HG02885 (cell line): Measurements from ENCODE around the gene SLC1A3.
A peak's percentile ranks its signal among the peaks of the same experiment; 100 is the strongest.

ENCODE experiments used
- ATAC-seq: cut with Tn5 transposase; IDR thresholded peaks from one replicate; pipeline ENCODE4 v1.9.1; 2021; ENCODE audit warnings: mild to moderate bottlenecking; ENCODE audit not compliant: unreplicated experiment, poor library complexity

Gene SLC1A3

DNA sequence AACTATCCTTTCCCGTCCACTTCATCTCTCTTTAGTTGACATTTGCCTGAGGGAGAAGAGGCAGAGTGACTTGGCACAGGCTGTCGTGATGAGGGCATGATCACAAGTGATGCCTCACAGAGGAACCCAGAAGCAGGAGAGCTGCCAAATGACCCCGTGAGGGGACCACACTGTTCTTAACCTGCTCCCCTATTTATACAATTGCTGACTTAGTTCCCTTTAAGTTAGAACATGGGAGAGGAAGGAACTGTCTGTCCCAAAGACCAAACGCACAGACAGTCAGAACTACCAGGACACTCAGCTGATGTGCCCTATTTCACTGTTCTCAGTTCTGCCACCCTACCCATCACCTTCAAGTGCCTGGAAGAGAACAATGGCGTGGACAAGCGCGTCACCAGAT, 73.7 kb downstream of the SLC1A3 start:
- no peak for ATAC-seq

DNA sequence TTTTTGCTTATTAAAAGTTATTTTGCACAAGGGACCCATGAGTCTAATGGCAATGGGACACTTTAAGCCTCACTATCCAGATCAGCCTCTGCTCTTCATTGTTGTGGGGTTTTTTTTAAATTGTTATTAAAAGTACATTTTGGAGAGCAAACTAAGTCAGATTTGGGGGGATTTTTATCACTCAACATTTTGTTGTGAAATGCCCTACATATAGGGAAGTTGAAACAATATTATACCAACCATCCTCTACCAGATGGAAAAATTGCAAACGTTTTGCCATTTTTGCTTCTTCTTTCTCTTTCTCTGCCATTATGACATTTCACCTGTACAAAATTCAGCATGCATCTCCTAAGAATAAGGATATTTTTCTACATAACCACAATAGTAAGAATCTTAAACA, 75.3 kb downstream of the SLC1A3 start:
- no peak for ATAC-seq

DNA sequence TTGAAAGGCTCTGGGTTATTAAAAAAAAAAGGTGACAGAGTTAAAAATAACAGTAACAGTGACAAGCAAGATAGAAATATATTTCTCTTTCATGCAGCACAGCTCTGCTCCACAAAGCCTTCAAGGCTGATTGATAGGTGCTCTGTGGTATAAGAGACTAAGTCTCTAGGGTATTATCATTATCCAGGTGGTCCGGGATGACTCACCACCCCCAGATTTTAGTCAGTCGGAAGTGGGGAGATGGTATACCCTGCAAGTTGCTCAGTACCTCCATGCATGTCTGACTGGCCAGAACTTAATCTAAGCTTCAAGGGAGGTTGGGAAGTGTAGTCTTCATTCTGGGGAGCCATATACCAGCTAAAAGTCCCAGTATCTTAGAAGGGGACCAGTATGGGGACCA, 76.1 kb downstream of the SLC1A3 start:
- ATAC-seq, result peak; percentile 38

- no peak for ATAC-seq
Measured at GRCh38 chr5:36683821-36684434, 77.5 kb downstream of the SLC1A3 start.

DNA sequence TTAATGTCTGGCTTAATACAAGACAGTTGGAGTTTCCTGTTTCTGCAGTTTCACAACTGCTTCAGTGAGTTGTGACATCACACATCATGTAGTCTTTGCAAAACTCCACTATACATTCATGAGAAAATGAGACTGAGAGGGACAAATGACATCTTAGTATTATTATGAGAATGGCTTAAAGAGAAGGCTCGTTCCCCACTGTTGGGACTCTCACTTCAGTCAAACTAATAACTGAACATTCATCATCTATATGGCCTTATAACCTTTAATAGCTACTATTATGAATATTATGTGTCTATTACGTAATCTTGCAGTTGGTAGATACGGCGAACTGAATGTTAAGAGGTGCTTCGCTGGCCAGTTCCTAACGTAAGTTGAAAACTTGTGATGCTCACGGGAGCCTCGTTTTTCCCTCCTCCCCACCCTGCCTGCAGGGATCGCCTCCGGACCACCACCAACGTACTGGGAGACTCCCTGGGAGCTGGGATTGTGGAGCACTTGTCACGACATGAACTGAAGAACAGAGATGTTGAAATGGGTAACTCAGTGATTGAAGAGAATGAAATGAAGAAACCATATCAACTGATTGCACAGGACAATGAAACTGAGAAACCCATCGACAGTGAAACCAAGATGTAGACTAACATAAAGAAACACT, 79.4 kb downstream of the SLC1A3 start:
- ATAC-seq, result peak; percentile 50

- no peak for ATAC-seq
Measured at GRCh38 chr5:36686881-36687280, 80.5 kb downstream of the SLC1A3 start.

DNA sequence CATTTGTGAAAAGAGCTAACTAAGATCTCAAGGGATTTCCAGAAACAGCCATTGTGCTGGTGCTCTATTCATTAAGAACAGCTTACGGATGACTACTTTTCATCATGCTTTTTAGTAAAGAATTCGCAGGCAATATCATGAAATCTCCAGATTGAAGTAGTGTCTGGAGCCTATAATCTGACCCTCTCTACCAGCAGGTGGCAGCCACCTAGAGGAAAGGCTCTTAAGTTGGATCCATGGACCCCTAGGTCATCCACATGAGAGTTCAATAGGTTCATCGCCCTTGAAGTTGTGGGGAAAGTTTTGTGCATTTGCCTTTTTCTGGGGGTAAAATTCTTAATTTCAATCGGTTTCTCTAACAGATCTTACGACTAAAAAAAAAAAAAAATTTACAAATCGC, 82.3 kb downstream of the SLC1A3 start:
- ATAC-seq, result no peak

GRCh38 chr5:36689225-36689624, 82.8 kb downstream of the SLC1A3 start:
- peak; percentile 32 for ATAC-seq

DNA sequence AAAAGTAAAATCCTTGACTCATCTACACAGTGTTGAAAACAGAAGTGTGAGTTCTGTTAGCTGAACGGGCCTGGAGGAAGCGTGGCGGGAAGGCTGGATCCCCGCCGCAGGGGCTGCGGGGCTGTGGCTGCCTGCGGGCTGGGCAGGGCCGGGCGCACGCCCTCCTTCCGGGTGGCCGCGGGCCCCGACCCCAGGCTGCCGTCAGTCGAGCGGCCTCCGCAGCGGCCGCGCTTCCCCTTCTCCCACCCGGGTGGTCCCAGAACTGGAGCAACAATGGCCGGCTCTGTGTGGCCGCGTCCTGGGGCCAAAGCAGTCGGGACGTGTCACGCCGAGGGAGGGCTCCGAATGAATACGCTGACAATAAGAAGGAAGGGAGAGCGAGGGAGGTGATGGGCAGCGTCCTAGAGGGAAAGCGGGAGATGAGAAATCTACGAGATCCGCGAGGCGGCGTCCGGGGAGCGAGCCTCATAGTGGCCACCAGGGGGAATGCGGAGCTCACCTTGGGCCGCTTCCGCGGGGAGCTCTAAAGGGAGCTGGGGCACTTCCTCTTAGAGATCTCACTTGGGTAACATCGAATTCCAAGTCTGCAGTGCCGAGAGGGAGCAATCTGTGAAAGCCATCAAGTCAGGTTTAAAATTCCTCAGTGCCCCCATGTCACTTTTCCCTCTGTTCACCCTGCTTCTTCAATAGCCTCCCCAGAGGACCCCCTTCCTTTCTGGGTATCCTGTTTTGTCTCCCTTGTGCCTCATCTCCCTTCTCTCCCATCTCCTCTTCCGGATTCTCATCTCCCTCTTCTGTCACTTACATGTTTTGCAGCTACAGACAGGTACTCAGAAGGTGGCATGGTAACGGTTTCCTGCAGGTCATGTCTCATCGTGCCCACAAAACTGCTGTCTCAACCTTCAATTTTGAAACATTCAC, 83.9 kb downstream of the SLC1A3 start:
- ATAC-seq, result peak; percentile 61

GRCh38 chr5:36691226-36691625, 84.8 kb downstream of the SLC1A3 start:
- no peak for ATAC-seq

DNA sequence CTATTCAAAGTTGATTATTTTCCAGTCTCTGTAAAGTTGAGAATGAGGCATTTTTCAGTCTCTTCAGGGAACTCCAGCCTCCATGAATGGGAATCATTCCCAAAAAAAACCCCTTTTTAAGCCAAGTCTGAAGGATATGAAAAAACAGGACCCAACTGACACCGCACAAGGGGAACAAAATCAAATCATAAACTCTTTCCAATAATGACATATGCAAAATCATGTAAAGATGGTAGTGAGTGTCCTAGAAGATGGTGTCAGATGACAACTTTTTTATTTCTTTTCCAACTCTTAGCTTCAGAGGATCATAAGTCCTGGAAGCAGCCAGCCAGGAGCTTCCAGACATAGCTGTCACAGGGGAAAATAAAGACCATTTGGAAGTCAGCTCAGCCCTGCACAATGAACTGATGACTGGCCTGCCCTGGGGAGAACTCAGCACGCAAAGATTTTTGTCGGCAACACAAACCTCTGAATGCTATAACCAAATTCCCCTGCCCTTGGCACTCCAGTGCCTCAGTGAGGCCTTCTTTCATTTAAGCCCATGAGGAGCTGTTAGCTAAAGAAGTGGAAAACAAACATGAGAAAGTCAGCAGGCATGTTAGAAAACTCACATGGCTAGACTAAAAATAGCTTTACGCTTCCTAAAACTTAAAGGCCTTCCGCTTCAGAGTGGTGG, 85.4 kb downstream of the SLC1A3 start:
- no peak for ATAC-seq

- ATAC-seq, result peak; percentile 68
Measured at GRCh38 chr5:36692791-36693763, 86.7 kb downstream of the SLC1A3 start.

DNA sequence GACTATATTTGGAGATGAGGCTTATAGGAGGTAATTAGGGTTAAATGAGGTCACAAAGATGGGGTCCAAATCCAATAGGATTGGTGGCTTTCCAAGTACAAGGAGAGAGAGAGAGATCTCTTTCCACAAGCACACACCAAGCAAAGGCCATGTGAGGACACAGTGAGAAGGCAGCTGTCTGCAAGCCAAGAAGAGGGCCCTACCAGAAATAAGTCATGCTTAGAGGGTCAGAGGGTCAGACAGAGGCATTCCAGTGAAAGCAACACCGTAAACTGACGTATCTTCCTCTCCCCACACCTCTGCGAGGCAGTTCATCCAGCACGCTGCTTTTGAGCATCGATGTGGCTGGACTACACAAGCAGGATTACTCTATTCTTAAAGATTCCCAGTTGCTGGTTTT, 87.9 kb downstream of the SLC1A3 start:
- ATAC-seq, result no peak

DNA sequence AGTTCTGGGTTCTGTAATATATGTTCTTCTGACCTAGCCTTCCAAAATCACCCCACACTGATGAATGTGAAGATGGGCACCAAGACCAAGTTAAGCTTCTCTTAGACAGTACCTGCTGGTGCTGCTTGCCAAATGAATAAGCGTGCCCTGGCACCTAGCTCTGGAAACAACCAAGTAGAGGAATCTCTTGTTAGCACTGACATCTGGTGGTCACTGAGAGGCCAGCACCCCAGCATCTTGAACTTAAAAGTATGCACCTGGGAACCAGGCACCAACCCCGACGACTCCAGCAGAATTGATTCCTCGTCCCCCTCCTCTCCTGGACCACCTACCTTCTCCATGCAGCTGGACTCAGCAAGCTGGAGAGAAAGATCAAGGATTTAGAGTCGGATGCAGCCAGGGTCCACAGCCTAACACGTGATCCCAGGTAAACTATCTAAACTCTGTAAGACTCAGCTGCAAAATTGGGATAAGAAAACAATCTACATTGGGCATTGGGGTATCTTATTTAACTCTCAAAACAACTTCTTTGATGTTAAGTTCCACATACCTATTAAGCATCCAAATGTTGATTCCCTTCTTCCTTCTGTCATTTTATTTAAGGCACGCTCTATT, 89.8 kb downstream of the SLC1A3 start:
- ATAC-seq, result peak; percentile 54

DNA sequence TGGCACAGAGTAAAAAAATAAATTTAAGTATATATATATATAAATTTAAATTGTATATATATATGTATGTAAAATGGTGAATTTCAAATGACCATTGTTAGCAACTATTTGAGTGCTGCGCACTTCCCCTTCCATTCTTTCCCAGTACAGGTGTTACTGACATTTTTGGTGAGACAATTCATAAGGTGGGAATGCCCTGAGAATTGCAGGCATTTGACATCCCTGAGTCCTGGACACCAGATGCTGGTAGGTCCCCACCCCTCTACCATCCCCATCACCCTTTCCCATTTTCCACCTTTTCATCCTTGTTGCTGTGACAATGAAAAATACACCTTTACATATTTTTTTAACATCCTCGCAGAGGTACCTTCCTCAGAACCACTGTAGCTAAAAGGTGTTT, 91.6 kb downstream of the SLC1A3 start:
- no peak for ATAC-seq

GRCh38 chr5:36701085-36701698, 94.8 kb downstream of the SLC1A3 start:
- peak; percentile 99 for ATAC-seq

- no peak for ATAC-seq
Measured at GRCh38 chr5:36703245-36703860, 96.9 kb downstream of the SLC1A3 start.

GRCh38 chr5:36704131-36704530, 97.7 kb downstream of the SLC1A3 start:
- ATAC-seq, result no peak
